Uterus (tissue), 2 donors: Measurements from ENCODE around the gene CA14.

Source experiments
- CTCF ChIP-seq, 4 experiments: fragments of 200-600 bp in 2 of 4; fragments of 450-650 bp in 2 of 4; sonication (generic) in 2 of 4; IDR thresholded peaks; one replicate each; pipeline ENCODE4 v1.5.1; 2016 to 2019; ENCODE audit warnings: antibody characterized with exemption in 4 of 4, mild to moderate bottlenecking in 2 of 4, moderate library complexity in 1 of 4
- POLR2A ChIP-seq, 2 donors: fragments of 450-650 bp; IDR thresholded peaks; one replicate each; pipeline ENCODE4 v1.6.1; 2016; ENCODE audit warnings: antibody characterized with exemption in 2 of 2, mild to moderate bottlenecking in 1 of 2, moderate library complexity in 1 of 2

GRCh38 chr1:150213170-150214098 lies 44.1 kb upstream of the CA14 start:
- peak; percentile 2 to 49 (median 32) for TF ChIP-seq CTCF (IDR thresholded peaks at IDR 0.05)
- peak in 1 of 2 donors; percentile 52 for TF ChIP-seq POLR2A (IDR thresholded peaks at IDR 0.05)
